GM21526 (cell line): Measurements from ENCODE around the gene NTS.

Experiments
- ATAC-seq: cut with Tn5 transposase; IDR thresholded peaks from one replicate; pipeline ENCODE4 v1.9.1; 2021; ENCODE audit warnings: moderate library complexity; ENCODE audit not compliant: unreplicated experiment, low FRiP score

NTS gene, protein sequence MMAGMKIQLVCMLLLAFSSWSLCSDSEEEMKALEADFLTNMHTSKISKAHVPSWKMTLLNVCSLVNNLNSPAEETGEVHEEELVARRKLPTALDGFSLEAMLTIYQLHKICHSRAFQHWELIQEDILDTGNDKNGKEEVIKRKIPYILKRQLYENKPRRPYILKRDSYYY

DNA sequence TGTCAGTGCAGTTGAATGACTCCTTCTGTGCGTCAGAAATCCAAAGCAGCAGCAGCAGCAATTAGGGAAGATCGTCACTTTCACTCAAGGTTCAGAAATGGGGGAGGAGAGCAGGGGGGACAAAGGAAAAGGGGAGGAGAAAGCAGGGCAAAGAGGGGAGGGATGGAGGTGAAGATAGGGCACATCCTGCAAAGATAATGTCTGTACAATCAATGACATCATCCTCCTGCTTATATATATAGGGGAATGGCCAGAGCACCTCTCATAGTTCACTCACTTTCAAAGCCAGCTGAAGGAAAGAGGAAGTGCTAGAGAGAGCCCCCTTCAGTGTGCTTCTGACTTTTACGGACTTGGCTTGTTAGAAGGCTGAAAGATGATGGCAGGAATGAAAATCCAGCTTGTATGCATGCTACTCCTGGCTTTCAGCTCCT, at the start of gene NTS:
Gene NTS, plus strand, starts transcription at position 265 of the 431 bp plus-strand sequence. Its CDS starts 109 bp downstream, at position 374.
- no peak for ATAC-seq

DNA sequence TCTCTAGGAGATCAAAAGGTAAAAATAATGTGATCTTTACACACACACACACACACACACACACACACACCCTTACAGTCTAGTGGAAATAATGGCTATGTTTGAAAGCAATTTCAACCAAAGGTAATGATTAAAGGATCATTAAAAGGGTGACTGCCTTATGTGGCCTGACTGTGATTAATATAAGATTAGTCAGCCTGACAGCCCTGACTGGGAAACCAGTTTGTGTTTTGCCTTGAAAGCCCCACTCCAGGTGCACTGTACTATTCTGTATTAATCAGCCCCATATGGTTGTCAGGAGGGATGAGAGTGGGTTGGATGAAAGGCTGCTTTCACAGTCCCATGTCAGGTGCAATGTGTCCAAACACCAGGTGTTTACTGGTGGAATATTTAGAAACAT, 48.3 kb upstream of the NTS start:
- no peak for ATAC-seq

DNA sequence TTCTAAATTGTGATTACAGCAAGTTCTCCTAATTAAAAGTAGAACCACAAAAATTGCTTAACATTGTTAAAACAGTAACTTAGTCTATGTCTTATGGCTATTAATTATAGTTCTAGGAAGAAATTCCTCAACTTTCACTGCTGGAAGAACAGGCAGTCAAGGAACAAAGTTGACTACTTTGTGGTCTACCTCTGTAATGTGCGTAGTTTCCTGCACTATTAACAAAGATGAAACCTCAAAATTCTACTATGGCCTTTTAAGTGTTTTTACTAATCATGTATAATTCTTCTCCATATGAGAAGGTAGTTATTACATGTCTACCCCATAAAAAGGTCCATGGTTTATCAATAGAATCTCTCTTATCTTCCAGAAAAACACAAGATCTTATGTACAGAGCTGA, 45.5 kb upstream of the NTS start:
- ATAC-seq, result no peak

DNA sequence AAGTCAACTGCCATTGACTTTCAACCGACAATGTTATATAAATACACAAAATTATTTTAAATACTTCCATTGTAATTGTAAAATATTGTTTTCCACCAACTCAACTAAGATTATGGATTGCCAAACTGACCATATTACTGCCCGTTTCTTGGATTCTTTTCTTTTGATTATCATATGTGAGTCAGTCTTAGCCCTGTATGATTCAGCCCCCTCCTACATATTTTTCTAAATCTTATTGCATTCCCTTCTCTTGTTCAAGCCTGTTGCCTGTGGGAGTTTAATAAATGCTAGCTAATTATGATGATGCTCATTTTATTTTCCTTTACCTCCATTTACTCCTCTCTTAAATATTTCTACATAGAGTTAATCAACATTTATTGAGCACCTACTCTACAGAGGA, 44.7 kb upstream of the NTS start:
- ATAC-seq, result no peak

DNA sequence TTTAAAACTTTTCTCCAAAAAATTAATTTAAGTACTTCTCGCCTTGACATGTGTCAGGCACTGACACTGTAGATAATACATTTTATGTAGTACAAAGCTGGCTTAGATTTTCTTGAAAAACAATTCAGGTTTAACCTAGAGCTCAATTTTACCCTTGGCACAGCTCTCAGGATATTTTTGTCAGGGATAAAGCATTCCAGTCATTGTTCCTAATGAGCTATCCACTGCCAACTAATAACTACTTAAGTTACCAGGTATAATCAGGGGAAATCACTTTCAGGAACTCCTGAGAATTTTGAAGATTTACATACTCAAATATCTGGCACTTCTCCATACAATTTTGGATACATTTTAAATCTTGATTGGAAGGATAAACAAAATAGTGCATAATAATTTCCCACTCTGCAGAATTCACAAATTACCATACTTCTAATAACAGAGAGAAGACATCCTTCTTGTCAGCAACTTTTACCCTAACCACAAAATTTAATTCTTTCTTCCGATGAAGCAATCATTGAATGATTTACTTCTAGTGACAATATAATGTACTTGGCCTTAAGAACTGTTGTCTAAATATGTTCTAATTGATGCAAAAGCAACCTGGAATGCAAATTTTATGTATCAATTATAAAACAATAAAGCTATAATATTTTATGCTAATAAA, 42.6 kb upstream of the NTS start:
- ATAC-seq, result no peak

DNA sequence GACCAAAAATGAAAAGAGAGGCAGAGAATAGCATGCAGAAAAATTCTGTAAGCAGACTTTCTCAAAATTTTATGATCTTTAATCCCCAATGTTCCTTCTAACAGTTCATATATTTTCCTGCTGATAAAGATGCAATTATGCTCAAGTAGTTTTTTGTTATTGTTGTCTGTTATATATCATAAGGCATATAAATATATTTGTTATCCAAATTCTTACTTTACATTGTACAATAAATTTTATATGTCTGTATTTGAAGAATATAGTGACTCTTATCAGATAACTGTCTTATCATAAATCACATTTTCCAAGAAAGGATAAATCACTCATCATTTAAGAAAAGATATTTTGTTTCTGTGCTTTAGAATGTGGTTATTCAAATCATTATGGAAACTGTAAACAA, 40.5 kb upstream of the NTS start:
- ATAC-seq, result no peak

DNA sequence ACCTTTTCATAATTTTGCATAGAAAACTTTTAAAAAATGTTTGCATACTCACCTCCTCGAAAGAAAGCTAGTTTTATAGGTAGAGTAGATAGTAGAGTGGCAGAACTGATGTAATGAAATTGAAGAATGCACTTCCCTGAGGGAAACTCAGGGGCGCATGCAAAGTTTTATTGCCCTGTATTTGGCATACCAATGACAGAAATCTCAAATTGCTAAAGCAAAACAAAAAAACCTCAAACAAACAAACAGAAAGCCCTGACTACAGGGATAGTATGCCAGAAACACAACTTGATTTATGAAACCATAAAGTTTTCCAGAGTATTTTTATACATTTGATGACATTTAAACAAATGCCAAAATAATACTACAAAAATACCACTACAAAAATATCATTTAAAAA, 39.7 kb upstream of the NTS start:
- ATAC-seq, result no peak

DNA sequence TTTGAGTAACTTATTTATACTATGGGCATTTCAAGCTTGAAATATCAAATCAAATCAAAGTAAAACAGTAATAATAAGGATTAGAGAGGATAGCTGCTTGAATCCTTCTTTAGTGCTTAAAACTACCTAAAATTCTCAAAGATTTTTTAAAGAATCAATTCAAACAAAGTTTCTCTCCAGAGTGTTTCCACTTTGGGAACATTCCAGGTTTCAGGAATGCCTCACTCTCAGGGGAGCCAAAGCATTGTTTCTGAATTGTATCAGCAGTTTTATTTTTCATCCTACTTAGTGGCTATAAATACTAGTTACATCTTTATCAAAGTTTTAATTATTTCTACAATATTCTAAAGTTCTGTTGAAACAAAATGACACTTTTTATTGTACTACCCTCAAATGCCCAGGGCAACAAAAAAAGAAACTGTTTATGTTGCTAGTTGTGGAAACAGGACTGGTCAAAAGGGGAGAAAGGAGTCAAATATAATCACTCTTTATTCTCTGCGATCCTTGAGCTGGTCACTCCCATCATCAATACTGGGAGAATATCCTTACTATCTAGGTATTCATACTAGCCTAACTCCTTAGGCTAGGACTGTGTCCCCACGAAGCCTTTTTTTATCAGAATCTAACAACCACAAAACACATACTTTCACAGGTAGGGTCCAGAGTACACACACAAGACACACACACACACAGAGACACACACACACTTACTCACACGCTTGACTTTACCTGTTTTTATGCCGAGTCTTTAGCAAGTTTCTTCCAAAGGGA, 38.5 kb upstream of the NTS start:
- no peak for ATAC-seq

DNA sequence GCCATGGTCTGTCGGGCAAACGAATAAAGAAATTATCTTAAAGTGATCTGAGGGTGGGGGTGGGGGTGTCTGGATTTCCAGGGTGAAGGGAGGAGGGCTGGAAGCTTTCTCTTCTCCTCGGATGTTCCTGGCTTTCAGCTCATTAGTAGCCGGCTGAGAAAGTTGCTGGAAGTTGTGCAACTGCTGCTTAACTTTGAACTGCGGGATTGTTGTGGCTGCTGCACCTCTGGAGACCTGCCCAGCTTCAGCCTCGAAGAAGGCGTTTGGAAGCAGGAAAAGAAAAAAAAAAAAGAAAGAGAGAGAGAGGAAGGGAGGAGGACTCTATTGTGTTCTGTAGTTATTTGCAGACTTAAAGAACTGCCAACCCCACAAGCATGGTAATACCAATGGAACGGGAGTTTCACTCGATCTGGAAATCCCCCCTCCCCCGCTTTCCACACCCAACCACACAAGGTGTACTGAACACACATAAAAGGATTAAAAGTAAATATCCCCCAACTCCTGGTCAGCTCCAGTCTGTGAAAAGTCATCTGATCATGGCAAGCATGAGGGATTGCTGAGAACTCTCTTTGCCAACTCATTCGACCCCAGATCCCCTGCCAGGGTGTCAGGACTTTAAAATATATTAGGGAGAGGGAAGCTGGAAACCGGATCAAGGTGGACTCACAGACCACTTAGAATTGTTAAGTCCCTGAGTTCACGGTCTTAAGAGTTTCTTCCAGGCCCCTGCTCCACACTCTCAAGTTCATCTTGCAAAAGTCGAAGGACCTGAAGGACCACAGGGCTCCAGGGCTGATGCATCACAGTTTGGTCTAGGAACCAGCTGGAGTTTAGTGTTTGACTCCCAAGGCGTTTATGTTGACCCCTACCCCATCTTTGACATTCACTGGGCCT, 37.7 kb upstream of the NTS start, which contains the start of gene RASSF9:
Gene RASSF9, minus strand, starts transcription at position 213 of the 894 bp plus-strand sequence. Its CDS starts 208 bp downstream, at position 5.
- ATAC-seq, result no peak

DNA sequence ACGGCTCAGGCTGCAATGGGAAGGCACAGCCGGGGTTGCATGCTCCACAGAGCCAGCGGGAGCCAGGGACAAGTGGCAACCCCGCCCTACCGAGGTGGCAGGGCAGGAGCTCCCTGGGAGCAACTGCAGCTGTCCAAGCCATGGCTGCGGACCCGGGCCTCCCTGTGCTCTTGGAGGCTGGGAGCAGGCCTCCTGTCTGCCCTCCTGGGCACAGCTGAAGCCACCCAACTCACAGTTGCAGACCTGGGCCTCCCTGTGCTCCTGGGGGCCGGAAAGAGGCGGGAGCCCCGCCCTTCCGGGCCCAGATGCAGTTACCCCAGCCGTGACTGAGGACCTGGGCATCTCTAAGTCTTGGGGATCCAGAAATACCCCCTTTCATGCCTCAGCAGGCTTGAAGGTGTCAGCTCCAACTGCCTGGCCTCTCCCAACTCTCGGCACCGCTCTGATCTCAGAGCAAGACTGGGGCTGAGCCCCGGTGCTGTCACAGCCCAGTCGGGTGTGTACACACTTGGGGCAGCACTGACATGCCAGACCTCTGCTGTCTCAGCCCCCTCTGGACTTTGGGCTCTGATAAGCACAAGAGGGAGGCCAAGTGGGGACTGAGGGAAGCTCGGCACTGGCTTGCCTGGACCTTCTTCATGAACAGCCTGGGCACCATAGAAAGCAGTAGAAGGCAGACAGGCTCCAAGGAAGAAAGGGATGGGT, 30.3 kb upstream of the NTS start:
- no peak for ATAC-seq

DNA sequence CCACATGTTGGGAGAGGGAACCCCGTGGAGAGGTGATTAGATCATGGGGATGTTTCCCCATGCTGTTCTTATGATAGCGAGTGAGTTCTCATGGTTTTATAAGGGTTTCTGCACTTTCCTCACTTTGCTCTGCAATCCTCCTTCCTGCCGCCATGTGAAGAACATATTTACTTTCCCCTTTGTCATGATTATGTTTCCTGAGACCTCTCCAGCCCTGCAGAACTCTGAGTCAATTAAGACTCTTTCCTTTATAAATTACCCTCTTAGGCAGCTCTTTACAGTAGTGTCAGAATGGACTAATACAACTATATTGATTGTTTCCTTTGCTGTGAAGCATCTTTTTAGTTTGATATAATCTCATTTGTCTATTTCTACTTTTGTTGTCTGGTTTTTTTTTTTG, 24.8 kb upstream of the NTS start:
- ATAC-seq, result no peak

DNA sequence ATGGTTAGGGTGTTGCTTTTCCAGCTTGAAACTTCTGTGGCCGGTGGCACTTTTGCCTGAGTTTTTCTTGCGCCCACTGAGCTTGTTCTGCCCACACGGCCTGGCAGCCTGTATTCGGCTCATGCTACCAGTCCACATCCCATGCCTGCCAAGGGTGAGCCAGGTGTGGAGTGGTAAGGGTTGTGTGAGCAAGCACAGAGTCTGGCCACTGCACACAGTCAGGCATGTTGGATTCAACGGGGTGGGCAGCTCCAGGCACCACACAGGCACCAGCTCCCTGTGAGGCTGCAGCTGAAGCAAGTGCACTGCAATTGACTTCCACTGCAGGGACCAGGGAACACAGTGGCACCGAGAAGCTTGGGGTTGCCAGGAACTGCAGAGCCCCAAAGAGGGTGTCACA, 18.8 kb upstream of the NTS start:
- ATAC-seq, result no peak

DNA sequence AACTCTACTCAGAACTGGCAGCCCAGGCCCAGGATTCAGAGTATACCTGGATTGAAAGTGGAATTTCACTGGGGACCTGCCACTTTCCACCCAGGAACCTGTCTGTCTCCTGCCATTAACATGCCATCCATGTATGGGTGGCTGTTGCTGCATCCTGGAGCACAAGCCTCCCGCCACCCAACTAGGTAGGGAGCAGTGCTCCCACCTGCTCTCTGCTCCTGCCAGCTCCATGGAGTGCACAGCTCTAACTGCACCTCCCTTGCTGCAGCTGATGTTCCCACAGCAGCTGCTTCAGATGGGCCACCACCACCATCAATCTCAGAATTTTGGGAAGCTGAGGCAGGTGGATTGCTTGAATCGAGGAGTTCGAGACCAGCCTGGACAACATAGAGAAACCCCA, 17.1 kb upstream of the NTS start:
- no peak for ATAC-seq

DNA sequence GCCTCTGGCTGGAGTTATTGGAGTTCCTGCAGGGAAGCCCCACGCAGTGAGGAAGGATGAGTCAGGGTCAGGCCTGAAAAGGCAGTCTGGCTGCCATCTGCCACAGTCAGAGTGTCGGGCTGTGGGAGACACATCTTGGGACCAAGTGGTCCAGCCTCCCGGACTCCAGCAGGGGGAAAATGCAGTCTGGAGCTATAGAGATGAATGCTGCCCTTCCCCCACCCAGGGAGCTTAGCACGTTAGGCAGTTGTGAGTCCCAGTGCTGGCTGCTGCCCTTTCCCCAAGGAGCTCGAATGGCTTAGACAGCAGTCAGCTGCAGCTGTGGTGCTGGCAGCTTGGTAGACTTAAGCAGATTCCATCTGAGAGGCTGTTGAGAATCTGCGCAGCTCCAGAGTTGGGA, 8.2 kb upstream of the NTS start:
- ATAC-seq, result no peak

DNA sequence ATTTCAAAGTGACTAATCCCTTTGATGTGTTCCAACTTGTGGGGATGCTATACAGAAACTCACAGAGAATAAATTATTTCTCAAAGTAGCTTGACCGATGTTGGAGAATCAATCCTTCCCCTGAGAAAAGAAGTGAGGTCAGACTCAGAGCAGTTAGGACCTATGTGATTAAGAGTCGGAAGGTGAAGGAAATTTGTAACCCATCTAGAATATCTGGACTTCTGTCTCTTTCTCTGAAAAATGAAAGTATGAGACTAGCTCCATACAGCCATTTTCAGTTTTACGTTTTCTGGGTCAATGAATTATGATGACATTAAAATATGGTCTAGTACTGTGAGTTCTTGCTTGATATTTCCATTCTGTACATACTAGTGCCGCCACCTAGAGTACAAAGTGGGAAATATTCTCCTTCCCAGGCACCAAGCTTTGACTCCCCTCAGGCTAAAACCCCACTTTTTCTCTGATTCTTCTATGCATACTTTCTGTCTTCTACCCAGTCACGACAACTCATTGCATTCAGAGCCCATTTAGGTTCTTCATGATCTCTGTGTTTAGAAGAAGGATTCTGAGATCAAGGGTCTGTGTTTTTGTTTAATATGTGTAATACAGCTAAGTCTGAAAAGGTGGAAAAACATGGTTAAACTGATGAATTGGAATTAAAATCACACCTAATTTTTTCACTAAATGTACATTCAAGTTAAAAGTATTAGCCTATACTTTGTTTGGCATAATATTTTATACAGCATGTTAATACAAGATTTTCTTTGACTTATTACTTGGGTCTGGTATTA, 6.9 kb upstream of the NTS start:
- peak; percentile 95 for ATAC-seq

DNA sequence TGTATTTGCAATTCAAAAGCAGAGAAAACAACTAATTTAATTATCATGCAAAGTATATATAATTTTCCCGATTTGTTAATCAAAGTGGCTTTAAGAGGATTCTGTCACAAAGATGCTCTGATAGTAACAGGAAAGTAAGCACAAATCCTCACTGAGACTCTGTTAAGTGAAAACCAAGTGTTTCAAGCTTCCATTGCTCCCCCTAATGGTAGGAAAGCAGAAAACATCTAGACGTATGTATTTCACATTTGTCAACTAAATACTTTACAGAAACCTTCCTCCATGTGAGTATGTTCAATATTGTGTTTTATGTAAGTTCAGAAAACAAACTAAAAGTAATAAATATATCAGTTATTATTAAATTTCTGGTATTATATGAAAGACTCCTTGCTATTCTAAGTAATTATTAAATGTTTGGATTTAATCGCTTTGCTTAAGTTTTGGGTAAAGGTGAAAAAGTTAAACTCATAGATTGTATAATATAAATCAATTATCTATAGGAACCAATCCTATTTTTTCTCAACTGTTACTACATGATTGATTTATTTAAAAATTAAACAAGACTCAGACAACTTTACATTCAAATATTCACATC, 1.5 kb upstream of the NTS start:
- peak; percentile 89 for ATAC-seq

DNA sequence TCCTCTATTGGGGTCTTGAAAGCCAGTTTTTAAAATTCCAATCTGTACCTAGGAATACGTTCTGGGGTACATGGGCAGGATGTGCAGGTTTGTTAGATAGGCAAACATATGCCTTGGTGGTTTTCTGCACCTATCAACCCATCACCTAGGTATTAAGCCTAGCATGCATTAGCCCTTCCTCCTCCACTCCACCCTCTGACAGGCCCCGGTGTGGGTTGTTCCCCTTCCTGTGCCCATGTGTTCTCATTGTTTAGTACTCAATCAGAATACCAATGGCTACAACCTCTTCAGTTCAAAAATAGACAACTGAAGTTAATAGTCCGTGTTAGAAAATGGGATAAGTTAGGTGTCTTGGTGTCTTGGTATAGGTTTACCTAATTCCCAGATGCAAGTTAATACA, 3.4 kb downstream of the NTS start:
- ATAC-seq, result no peak

DNA sequence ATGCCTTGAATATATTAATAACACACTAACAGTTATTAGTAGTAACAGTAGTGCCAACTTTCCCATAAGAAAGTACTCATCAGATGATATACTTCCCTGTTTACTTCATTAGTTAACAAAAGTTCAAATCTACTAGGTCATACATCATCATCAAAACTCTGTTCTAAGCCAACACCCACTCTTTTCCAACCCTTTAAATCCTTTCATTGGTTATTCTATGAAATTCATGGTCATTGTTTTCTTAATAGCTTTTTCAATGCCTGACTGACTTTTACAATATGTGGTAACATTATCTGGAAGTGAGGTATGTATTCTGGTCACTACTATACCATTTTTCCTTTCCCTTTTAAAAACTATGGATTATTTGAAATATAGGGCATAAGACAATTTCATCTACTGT, 9.7 kb downstream of the NTS start:
- no peak for ATAC-seq

DNA sequence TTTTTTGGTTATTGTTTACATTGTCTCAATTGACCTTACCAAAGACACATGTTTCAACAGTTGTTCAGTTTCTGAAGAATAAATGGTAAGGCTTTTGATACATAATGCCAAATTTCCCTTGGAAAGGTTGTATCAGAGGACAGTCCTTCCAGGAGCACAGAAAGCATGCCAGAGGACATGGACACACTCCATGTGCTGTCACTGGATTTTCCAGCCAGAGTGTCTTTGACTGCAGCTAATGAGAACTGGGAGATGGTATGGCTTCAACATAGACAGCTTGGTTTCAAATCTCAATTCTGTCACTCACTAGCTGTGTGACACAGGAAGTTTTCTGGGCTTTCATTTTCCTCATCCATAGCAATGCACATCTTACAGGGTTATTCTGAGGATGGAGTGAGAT, 20.6 kb downstream of the NTS start:
- ATAC-seq, result no peak
